ENCODE results near the gene UPF1.

DNA sequence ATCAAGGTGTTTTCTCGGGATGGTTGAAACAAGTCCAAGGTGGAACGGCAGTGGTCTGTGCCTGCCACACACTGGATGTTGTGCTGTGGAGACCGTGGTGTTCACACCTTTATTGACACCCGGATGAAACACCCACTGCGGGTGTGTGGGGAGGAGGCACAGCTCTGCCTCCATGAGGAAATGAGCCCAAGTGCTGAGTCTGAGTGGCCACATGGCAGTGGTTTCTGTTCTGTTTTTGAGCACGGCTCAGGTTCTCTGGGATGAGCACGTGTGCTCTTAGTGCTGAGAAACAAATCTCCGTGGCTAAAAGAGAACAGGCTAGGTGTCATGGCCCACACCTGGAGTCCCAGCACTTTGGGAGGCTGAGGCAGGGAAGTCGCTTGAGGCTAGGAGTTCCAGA is 29.5 kb downstream of the UPF1 start:
- TF ChIP-seq, protein P1, sequence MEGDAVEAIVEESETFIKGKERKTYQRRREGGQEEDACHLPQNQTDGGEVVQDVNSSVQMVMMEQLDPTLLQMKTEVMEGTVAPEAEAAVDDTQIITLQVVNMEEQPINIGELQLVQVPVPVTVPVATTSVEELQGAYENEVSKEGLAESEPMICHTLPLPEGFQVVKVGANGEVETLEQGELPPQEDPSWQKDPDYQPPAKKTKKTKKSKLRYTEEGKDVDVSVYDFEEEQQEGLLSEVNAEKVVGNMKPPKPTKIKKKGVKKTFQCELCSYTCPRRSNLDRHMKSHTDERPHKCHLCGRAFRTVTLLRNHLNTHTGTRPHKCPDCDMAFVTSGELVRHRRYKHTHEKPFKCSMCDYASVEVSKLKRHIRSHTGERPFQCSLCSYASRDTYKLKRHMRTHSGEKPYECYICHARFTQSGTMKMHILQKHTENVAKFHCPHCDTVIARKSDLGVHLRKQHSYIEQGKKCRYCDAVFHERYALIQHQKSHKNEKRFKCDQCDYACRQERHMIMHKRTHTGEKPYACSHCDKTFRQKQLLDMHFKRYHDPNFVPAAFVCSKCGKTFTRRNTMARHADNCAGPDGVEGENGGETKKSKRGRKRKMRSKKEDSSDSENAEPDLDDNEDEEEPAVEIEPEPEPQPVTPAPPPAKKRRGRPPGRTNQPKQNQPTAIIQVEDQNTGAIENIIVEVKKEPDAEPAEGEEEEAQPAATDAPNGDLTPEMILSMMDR (IDR thresholded peaks at IDR 0.05): no peak
- no peak for TF ChIP-seq POLR2A (IDR thresholded peaks at IDR 0.05)

Data from adrenal gland (tissue), 5 donors.